ENCODE results near the gene ADCY2.
A peak's percentile ranks its signal among the peaks of the same experiment; 100 is the strongest.

Gene ADCY2

DNA sequence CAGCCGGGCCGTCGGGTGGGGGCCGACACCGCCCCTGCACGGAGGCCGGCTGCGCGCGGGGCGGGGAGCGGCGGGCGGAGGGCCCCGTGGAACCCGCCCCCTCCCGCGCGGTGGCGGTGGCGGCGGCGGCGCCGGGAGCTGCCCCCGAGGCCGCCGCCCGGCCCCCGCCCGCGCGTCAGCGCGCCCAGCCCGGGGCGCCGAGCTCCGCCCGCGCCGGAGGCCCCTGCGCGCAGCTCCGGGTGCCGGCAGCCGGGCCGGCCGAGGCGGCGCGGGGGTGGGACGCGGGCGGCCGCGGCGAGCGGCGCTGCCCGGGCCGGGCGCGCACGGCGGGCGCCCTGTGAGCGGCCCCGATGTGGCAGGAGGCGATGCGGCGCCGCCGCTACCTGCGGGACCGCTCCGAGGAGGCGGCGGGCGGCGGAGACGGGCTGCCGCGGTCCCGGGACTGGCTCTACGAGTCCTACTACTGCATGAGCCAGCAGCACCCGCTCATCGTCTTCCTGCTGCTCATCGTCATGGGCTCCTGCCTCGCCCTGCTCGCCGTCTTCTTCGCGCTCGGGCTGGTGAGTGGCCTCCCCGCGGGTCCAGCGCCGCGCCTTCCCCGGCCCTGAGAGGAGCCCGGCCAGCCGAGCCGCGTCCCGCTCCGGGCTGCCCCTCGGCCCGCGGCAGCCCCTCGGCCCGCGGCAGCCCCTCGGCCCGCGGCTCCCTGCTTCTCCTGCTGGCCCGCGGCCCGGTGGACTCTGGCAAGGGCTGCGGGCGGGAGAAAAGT is at the start of gene ADCY2:
ADCY2 (plus strand) TSS at position 192 of the 766 bp plus-strand sequence; CDS start at position 351, 159 bp downstream.
- DNase-seq, result no peak

DNA sequence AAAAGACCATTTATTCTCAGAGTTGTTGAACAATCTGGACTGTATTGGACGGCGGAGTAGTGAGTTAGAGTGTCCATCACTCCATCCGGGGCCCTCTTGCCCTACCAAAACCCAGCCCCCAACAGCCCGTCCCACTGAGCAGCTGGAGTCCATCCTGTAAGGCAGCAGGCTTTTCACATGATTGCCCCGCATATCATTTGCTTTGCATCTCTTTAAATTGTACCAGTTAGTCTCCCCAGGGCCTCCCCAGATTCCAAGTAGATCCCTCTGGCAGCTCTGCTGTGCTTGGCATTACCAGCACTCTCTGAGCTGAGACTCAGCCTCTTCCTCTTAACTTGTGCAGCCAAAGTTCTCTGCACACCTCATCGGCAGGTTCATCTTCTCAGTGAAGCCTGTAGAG is 48.6 kb upstream of the ADCY2 start:
- DNase-seq, result no peak

DNA sequence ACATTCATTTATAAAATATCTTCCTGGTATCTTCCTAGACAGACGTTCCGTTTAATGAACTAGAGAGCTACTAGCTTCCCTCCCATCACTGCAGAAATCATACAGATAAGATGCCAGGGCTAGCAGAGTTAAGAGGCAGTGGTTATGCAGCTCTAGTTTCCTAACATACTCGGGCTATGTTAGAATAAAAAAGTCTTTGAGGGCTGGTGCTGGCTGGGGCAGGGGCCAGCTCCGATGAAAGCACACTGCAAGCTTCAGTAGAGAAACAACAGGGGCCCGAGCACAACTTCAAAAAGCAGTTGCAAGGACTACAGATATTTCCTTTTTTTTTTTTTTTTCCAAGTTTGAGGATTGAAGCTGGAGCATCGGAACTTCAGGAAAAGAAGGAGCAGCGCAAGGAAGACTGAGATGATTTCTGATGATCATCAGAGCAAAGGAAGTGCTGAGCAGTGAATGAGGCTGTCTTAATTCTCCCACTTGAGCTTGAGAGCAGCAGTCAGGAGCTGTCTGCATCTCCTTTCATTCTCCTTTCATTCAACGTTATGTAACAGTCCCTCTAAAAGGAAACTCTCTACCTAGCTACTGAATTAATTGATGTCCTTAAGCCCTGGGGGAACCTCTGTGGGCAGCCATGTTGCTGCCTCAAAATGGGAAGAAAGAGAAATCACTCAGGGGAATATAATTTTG is 47.6 kb upstream of the ADCY2 start:
- DNase-seq, result no peak

DNA sequence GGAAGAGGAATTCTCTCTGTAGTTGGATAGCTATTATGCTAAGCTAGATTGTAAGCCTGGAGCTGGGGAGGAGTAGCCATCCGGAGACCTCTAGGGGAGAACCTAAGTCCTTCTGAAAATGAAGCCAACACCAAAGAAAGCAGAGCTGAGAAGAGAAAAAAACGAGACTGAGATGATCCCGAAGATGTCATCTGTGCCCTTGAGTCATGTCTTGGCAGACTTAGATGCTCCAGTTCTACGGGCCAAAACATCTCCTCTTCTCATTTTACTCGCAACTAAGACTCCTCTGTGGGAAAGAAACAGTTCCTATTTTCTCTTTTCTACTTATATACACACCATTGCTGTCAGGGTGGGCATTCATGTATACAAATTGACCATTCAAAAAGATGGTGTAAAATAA is 34.3 kb upstream of the ADCY2 start:
- DNase-seq, result no peak

GRCh38 chr5:7363067-7363677 is 32.8 kb upstream of the ADCY2 start:
- DNase-seq, result no peak

GRCh38 chr5:7364226-7364875 is 31.6 kb upstream of the ADCY2 start:
- no peak for DNase-seq

DNA sequence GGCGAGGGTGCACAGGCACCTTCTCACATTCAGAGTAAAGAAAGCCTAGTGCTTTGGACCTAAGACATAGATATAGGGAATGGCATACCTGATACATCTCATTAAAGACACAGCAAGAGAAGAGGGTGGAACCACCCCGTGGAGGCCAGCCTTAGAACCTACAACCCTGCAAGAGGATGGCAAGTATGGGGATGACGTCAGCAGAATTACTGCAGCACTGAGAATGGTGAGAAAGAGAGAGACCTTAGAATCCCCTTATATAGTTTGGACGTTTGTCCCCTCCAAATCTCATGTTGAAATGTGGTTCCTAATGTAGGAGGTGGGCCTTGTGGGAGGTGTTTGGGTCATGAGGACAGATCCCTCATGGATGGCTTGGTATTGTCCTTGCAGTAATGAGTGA is 28.2 kb upstream of the ADCY2 start:
- DNase-seq, result no peak

DNA sequence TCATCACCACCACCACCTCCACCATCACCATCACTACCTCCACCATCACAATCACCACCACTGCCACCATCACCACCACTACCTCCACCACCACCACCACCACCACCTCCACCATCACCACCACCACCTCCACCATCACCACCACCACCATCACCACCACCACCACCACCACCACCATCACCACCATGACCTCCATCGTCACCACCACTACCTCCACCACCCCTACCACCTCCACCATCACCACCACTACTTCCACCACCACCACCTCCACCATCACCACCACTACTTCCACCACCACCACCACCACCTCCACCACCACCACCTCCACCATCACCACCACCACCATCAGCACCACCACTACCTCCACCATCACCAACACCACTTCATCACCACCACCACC is 23.5 kb upstream of the ADCY2 start:
- DNase-seq, result no peak

- no peak for DNase-seq
Observed at GRCh38 chr5:7374186-7374585, 21.8 kb upstream of the ADCY2 start.

DNA sequence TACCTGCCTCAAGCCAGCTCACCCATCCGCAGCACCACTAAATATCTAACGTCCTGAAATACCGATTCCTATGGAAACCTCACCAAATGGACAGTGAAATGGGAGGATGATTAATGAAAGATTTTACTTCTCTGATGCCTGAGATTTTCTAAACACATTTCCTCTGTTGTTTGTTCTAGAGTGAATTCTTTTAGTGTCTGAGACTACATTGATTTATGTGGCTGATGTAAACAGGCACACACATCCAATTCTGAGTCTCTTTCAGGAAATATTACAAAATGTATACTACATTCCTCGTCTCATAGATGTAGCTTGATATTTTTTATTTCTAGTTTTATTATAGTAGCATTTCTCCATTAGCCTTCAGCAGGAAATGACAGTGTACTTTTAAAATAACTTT is 20.5 kb upstream of the ADCY2 start:
- DNase-seq, result no peak

DNA sequence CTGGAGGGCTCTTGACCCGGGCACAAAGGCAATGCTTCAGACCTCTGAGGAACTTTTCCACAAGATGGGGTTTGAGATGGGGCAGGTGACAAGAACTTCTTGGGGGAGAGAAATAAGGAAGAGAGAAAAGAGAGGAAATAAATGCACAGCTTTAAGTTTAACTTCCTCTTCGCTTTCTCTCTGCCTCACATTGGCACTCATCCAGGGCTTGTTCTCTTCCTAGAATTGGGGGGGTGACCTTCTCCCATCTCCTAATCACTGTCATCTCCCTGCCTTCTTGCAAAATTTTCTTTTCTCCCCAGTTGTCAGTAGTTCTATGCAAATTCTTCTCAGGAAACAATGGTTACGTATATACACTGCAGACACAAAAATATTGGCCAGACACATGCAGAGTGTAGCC is 19.1 kb upstream of the ADCY2 start:
- DNase-seq, result no peak

DNA sequence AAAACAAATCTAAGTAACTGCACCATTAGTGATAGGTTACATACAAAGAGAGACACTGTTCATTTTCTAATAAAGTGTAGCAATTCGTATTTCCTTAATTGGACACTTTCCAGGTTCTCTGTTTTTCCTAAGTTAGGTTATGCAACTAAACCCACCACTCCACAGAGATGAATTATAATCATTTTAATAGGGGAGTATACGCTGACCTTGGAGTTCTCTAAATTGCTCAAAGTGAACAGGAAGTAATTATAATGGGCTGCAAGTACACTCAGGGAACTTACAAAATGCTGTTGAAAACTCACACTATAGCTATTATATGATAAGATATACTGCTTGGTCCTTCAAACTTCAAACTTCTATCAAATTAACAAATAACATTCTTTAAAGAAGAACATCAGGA is 18.2 kb upstream of the ADCY2 start:
- no peak for DNase-seq

DNA sequence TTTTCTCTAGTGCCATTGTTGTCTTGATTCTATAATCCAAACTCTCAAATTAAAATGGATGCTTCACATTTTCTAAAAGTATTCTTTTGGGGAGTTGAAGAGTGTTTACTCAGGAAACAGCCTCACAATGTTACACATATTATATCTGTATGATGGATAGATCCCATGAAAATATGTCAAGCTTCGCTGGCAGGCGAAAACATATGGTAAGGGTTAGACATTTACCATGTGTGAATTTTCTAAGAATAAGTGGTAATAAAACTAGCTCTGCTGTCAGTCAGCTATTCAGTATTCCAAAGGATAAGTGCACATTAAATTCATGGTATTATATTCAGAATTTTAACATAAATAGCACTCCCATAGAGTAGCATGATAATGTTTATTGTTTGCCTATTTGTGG is 13.3 kb upstream of the ADCY2 start:
- DNase-seq, result no peak

DNA sequence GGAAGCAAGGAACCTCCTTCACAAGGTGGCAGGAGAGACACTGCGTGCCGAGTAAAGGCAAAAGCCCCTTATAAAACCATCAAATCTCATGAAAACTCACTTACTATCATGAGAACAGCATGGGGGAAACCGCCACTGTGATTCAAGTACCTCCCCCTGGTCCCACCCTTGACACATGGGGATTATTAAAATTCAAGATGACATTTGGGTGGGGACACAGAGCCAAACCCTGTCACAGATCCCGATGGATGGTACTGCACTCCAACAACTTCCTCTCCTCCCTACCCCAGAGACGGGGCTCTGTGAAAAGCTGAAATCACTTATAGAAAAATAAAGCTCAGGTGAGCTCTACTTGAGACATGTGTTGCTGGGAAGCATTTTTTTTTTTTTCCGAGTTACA is 10.3 kb upstream of the ADCY2 start:
- no peak for DNase-seq

GRCh38 chr5:7388553-7388952 is 7.4 kb upstream of the ADCY2 start:
- DNase-seq, result no peak

DNA sequence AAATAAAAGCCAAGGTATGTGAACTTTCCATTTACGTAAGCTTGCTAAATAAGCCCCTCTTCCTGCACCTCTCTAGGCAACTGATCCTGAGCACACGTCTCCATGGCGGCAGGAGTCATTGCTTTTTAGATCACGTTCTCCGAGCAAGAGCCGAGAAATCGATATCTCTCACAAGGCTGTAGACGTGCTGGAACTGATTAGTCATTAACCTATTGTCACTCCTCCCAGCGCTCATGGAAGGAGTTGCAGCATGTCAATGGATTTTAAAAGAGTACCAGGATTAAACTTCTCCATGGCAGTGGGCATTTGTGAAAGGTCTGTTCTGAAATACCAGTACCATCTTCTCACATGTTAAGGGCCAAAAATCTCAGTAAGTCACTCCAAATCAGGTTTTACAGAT is 4.7 kb upstream of the ADCY2 start:
- DNase-seq, result no peak

- DNase-seq, result peak; percentile 6
Observed at GRCh38 chr5:7391814-7392692, 3.9 kb upstream of the ADCY2 start.

DNA sequence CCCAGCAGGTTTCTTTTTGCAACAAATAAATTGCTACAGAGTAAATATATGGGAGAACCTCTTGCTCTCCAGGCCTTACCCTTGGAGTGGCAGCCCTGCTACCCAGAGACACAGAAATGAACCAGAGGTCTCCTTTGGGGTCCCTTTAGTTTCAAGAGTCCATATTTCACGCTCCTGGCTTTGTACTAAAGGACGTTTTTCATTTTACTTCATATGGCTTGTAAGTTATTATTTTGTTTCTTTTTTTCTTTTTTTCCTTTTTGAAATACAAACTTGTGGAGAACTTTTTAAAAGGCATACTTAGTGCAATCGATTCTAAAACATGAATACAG is 3.3 kb upstream of the ADCY2 start:
- no peak for DNase-seq

GRCh38 chr5:7393921-7394799 is 1.8 kb upstream of the ADCY2 start:
- no peak for DNase-seq

GRCh38 chr5:7394889-7395431 is 978 bp upstream of the ADCY2 start:
- no peak for DNase-seq

- no peak for DNase-seq
Observed at GRCh38 chr5:7395432-7395946, 449 bp upstream of the ADCY2 start.

Measured in NCI-H2029 treated with DMSO at 0.1 percent for 48 hours (cell line).